Measurements from ENCODE around the gene OR14I1.

GRCh38 chr1:248702714-248703113 is at the start of gene OR14I1:
- TF ChIP-seq EZH2 (IDR thresholded peaks at IDR 0.05; ENCODE audit: borderline replicate concordance, low read length), result no peak
- no peak for TF ChIP-seq CTCF (IDR thresholded peaks at IDR 0.05; ENCODE audit: low read length)
